ENCODE measurements around the gene WDR1.
A peak's percentile ranks its signal among the peaks of the same experiment; 100 is the strongest.

The WDR1 gene

DNA sequence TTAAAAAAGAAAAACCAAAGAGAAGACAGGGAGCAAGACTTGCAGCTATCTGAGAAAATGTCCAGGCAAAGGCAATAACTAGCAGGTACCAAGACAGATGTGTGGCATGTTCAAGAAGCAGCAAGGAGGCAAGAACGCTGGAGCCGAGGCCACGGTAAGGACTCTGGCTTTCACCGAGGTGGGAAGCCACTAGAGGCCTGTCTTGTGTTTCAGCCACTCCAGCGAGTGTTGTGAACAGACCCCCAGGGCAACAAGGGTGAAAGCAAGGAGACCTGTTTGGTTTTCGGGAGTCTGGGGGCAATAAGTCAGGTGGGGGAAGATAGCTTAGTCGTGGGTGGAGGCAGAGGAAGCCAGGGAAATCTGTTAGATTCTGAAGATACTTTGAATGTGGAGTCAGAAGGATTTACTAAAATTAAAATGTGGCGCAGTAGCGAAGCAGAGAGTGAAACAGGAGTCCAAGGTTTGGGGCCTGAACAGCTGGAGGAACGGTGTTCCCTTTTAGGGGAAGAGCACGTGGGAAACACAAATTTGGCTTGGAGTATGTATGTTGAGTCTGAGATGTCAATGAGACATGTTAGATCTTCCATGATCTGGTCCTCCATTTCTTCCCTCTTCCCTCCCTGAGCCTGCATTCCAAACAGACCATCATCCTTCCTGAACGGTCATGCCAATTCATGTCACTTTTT is 3.1 kb downstream of the WDR1 start:
- no peak for DNase-seq (ENCODE audit: low read depth)

DNA sequence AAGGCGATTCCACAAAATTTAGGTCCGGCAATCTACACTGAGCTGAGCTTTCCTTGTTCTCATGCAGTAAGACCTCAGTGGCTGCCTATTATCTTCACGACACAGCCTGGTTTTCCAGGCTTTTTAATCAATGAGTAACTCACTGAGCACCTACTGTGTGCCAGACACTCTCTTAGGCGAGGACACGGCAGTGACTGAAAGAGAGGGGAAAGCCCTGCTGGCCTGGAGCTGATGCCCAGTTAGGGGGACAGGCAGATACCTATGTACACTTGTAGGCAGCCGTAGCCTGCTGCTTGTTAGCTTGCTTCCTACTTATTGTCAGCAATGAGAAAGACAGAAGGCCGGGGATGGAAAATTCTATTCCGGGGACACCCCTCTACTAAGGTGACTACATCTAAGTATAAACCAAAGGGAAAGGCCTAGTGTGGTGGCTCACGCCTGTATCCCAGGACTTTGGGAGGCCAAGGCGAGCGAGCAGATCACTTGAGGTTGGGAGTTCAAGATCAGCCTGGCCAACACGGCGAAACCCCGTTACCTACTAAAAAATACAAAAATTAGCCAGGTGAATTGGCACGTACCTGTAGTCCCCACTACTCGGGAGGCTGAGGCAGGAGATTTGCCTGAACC is 3.8 kb downstream of the WDR1 start:
- DNase-seq (ENCODE audit: low read depth) = no peak

DNA sequence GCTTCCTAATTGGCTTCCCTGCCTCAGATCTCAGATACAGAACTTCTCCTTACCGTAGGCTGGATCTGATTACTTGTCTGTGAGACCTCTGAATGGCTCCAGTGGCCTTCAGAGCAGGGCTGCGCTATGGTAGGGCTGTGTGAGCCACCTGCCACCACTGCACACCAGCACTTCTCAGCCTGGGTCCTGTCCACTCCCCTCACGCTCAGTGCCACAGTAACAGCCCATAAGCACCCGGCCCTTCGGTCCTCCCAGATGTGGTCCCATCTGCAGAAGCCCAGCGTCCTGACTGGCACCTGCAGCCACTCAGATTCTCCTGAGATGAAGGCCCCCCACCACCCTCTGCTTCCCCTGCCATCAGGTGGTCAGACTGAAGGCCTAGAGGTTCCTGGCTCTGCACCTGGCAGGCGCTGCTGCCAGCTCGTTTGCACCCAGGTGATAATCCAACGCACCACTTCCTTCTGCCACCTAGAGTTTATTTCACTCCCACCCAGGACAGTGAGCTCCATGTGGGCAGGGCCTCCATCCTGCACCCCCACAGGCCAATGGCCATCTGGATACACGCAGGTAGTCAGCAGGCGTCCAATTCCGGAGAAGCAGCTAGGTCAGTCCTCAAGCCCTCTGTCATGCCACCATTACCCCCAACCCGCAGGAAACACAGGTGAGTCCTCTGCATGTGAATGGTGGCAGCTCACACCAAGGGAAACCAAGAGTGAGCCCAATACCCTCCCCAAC is 5.4 kb downstream of the WDR1 start:
- DNase-seq (ENCODE audit: low read depth) = no peak

DNA sequence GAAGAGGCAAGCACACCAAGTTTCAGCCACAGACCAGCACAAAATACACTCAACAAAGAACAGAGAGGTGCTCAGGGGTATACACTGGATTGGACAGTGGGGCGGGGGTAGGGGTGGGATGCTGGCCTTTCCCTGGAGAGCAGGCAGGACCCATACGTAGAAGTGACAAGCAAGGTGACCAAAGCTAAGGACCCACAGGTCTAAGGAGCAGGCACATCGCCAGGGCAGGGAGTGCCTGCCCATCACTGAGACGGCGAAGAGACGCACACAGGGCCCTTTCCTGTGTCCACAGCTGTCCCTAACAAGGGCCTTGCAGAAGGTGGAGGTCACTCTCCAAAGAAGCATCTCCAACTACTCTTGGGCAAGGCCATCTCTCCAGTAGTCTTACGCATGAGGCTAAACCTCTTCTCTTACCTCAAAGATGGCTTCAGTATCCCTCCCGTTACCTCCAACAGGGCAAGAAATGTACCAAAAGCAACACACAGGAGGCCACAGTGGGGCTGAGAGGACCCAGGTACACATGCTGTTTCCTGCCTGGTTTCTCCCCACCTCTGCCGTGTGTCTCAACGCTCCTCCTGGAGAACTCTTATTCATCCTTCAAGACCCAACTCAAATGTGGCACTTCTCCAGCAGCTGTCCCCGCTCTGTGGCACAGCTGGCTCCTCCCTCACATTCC is 6.5 kb downstream of the WDR1 start:
- no peak for DNase-seq (ENCODE audit: low read depth)

DNA sequence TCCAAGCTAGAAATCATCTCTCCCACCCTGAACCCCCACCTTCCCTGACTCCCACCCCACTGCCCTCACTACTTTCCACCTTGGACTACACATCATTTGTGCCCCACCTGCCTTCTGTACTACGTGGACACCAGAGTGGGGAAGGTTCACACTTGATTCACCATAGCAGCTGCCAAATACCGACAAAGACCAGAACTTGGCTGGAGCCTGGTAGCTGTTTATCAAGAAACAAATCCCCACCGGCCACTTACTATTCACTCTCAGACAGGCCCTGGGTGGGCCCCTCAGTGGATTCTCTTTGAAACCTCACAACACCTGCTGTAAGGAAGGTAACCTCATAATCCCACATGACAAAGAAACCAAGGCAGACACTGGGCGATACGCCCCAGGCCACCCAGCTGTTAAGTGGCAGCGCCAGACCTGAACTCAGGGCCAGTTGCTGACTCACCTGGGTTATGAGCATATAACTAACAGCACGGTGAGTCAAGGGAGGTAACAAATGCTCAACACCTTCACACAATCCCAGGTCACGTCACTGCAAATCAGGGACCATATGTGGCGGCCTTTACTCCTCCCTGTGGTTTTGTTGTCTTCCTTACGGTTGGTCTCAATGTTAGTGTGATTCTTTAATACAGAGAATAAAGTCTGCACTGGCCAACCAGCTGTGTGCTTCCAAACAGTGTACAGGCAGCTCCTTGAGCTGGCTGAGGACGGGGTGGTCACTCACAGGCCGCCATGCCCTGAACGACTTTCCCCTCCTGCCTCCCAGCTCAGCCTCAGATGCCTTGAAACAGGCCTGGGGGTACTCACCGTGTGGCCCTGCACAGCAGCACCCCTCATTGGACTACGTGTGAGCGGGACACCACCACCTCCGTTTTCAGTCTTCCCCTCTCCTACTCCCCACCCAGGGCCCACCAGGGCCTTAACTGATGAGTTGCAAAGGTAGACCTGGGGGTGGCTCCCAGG is 7.5 kb downstream of the WDR1 start:
- DNase-seq (ENCODE audit: low read depth) = no peak

DNA sequence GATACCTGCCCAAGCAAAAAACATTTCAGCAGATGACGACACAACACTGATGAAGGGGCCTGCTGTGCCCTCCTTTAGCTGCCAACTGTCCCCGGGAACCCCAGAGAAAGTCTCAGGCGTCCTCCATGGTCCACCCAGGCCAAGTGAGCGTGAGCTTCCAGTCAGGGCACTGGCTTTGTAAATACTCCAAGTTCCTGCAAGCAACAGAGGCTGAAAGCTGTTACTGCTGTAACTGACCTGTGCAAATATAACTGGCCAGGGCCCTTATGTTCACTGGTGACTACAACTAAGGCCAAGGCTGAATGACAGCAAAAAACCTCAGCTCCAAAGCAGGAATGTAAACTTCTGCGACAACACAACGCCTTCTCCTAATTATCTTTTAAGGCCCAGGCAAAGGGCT is 8.2 kb downstream of the WDR1 start:
- DNase-seq (ENCODE audit: low read depth) = no peak

DNA sequence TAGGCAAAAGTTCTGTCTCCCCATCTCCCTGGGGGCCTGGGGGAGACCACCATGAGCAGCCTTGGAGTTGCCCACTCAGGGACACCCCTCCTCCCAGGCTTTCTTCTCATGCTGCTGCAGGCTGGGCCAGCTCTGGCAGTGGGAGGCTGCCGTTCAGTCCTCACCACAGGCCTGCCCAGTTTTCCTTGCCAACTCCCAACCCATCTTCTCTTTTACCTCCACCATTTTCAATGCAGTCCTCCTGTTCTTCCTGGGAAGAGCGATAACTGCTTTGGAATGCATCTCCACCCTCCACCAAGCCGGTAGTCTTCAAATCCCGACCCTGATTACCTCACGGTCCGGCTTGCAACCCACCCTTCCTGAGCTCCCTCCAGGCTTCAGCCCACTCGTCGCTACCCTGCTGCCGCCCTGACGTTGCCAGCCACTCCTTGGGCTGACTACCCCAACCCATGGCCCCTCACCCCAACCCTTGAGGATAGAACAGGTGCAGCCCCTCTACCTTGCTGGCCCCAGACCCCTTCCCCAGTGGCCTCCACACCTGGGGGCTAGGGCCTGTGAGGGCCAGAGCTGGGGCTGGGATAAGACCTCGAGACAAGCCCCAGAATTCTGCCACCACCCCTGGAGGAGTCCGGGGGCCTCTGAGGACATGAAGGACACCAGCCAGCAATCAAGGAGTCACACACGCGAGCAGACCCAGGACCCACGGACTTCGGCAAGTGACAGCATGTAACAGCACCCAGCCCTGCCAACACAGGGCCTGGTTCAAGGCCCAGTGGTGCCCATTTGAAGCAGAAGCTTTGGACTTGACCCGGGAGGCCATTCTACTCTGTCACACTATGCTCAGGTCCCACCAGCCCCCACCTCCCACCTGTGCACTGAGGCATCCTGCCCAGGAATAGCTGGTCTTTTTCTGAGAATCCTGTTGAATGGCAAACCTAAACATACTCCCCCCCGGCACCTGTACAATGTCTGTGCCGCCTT is 9.2 kb downstream of the WDR1 start:
- no peak for DNase-seq (ENCODE audit: low read depth)

DNA sequence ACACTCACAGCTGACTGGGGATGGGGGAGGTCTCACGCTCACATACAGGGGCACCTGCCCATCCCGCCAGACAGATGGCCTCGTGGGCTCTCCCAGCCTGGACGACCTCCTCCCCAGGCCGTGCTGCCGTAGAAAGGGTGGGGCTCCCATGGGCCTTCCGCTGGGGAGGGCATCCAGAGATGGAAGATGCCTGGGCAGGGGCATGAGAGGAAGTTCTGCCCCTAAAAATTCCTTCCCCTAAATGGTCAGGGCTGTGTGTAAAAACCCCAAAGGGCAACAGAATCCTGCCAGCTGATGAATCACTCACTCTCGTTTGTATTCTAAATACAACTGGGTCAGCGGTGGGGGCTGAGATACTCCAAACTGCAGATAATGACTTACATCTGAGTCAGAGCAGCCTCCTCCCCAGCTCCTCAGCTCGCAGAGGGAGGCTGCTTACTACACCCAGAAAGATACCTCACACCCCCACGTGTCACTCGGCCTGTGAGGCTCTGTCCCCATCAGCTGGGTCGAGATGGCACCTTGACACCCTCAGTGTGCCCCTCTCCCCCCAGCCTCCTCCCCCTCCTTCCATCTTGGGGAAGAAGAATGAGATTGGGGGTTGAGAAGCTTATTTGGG is 10.1 kb downstream of the WDR1 start:
- peak; percentile 89 for DNase-seq (ENCODE audit: low read depth)

DNA sequence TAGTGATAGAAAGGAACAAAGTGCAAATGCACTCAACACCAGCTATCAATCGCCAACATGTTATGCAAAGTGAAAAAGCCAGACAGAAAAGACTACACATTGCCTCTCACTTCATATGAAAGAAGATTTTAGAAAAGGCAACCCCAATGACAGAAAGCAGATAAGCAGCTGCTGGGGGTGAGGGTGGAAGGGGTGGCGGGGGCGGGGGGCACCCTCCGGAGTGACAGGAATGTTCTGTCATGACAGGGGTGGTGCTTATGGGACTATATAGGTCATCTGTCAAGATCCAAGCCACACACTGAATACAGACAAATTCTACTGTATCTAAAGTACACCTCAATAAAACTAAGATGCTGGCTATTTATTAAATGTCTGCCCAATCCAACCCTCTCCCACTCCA is 10.7 kb downstream of the WDR1 start:
- DNase-seq (ENCODE audit: low read depth) = no peak

DNA sequence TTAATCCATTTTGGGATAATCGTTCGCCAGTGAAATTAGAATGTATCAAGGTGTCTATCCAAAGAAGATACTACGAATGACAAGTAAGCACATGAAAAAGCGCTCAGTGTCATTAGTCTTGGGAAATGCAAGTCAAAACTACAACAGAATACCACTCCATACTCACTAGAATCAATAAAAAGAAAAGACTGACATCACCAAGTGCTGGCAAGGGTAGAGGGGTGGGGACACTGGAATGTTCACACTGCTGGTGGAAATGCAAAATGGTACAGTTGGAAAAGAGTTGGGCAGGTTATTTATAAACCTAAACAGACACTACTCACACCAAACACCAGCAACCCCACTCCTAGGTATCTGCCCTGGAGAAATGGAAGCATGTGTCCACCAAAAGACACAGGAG is 11.2 kb downstream of the WDR1 start:
- no peak for DNase-seq (ENCODE audit: low read depth)

DNA sequence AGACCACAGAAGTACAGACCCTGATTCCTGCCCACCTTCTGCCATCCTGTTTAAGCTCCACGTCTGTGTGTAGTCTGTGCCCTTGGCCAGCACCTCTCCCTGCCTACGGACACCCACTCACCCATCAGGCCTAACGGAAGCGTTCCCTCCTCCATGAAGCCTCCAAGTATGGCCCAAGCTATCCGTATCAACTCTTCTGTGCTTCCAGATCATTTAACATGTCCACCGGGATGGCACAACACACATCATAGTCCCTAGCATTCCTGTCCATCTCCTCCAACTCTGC is 11.7 kb downstream of the WDR1 start:
- no peak for DNase-seq (ENCODE audit: low read depth)

DNA sequence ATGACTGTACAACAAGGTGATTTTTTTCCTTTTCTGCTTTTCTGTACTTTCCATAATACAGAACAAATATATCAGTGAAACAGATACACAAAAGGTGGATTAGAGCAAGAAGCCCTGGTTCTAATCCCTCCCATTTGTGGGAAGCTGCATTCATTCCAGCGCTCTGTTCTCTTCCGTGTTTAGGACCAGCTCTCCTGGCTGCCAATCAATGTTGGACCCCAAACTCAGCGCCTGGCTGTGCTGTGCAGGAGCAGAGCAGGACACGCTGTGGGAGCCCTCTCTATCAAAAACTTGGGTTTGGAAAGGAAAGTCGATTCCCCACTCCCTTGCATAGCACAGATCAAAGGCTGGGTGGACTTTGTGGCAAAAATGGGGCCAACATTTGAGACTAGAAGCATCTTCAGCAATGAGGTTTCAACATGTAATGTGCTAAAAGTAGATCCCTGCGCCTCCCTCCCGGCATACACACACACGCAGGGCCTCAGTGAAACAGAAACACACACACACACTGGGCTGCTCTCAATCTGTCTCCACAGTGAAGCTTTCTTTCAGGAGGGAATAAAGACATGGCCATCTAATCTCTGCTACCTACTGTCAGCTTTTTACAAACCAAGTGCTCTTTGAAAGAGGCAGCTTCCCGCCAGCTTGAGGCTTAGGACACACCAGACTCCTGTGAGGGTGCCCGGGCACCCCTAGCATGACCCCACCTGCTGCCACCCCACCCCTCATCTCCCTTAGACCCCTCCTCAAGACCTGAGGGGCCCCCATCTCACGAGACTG is 12.2 kb downstream of the WDR1 start:
- DNase-seq (ENCODE audit: low read depth) = no peak

DNA sequence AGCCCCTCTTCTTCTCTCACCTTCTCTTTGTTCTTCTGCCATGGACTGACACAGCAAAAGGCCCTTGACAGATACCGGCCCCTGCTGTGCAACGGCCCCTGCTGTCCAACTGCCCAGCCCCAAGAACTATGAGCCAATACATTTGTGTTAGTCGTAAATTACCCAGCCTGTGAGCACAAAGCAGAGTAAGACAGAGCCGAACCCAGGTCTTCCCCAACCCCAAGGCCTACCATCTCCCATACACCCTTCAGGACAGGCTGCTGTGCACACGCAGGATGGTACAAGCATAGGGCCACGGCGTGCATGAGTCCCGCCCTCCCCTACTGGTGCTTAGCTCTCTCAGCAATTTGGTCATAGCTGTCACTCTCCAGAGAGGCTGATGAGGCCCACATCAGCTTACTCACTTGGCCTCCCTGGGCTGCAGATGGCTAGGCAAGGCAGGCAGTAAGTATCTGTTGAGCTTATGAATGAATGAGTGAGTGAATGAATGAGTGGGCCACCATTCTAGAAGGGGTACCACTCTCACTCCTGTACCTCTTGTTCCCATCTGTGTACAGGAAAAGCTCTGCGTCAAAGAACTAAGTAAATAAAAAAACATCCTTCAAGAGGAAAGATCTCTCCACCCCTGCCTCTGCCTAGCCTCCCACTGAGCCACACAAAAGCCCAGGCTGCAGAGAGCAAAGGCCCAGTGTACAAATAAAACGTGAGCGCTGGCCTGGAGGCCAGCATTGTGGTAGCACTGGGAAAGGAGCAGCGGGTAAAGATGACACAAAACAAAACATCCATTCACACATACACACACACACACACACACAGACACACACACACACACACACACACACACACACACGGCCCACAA is 13.9 kb downstream of the WDR1 start:
- no peak for DNase-seq (ENCODE audit: low read depth)

DNA sequence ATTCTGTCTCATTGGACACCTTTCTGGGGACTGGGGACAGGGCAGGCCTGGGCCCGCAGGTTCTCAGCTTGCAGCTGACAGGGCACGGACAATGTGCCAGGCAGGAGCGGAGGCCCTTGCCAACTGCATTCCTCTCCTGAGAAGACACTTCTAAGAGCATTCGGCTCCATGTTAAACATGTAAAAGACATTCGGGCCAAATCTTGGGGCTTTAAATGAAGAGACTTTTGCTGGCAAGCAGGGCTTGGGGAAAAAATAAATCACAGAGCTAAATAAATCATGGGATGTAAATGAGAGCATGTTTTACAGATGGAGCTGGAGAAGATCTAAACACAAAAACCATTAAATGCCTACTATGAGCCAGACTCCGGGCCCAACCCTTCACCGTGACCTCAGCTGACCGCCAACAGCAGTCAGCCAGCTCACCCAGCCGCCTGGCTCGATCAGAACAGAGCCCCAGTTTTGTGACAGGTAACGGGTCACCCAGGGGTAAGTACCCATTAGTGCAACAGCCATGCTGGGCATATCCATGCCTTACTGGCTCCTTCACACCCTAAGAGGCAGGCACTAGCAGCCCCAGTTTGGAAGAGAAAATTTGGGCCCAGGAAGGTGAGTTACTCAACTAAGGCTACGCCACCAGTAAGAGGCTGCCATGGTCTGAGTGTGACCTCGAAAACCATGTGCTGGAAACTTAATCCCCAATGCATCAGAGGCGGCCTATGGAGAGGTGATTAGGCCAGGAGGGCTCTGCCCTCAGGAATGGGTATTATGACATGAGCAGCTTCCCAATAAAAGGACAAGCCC is 14.7 kb downstream of the WDR1 start:
- no peak for DNase-seq (ENCODE audit: low read depth)

DNA sequence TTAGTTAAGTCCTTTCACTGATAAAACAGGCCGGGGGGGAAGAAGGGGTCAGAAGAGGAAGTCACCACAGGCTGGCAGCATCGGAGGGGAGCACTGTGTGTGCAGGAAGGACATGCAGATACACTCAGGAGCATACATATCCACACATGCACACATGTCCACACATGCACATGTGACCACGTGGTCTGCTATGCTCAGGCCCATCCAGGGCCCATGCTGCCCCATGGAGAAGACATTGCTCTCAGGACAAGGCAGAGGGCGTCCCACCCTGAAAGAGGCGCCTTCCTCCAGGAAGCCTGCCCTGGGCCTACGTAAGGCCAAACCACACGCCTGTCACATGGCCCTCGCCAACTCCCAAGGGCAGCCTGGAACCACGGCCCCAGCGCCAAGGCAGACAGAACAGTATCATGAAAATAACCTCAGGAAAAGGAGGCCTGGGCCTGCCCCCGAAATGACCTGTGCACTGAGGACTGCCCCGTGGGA is 15.8 kb downstream of the WDR1 start:
- DNase-seq (ENCODE audit: low read depth) = no peak

DNA sequence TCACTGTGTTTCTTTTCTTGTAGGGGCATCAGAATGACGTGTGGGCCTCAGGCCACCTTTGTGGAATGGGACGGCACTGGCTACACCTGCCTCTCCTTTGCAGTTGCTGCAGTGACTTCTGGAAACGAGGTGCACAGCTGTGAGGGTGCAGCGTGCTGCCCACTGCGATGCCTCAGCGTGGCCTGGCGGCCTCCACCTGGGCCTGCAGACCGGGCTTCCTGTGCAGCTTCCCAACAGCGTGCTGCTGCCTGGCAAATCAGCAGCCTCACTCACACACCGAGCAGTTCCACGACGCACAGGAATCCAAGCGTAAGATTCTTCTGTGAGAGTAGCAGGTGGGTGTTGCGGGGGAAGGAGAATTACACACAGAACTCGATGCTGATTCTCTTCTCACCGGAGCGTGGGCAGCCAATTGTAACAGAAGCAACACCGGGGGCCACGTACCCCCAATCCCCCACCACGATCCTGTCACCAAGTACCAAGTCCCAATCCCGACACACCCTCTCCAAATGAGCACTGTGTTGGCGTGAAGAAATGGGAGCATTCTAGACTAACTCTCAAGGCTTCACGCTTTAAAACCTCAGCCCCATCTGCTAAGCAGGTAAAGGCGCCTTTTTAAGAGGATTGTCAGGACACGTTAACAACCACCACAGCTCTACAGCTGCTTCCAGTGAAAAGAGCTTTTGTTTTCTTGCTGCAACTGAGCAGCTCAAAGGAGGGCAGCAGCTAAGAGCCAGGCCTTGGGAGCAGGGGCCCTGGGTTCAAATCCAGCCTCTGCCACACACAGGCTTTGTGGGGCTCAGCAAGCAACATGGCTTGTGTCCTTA is 16.9 kb downstream of the WDR1 start:
- DNase-seq (ENCODE audit: low read depth) = no peak

DNA sequence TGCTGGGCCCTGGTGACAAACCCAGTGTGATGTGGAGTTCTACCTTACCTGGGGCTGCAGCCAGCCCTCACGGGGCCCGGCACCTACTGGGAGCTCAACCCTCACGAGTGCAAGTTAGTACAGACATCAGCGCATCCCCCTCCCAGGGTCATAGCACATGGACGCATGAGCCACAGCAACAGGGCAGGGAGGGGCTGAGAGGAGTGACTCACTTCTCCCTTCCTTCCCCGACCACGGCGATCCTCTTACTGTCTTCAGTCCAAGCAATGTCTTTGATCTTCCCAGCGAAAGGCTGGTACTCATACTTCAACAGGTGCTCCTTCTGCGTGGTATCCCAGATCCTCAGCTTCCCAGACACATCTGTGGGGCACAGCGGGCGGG is 17.8 kb downstream of the WDR1 start:
- DNase-seq (ENCODE audit: low read depth) = peak; percentile 62

All from non-pigmented ciliary epithelial cell (primary cell).